ENCODE data around the gene ZDHHC17.

ZDHHC17 gene

GRCh38 chr12:76830436-76830835, 66.5 kb downstream of the ZDHHC17 start:
- no peak for DNase-seq

- DNase-seq: no peak
Measured at GRCh38 chr12:76836633-76837032, 72.7 kb downstream of the ZDHHC17 start.

- no peak for DNase-seq
Measured at GRCh38 chr12:76847260-76847659, 83.3 kb downstream of the ZDHHC17 start.

GRCh38 chr12:76848132-76848531, 84.2 kb downstream of the ZDHHC17 start:
- no peak for DNase-seq

GRCh38 chr12:76852106-76852505, 88.2 kb downstream of the ZDHHC17 start:
- no peak for DNase-seq

- no peak for DNase-seq
Measured at GRCh38 chr12:76855271-76855670, 91.4 kb downstream of the ZDHHC17 start.

GRCh38 chr12:76856018-76856644, 92.2 kb downstream of the ZDHHC17 start:
- no peak for DNase-seq

GRCh38 chr12:76859611-76860010, 95.7 kb downstream of the ZDHHC17 start:
- no peak for DNase-seq

GRCh38 chr12:76860256-76860655, 96.3 kb downstream of the ZDHHC17 start:
- DNase-seq: no peak

GRCh38 chr12:76863005-76863670, 99.2 kb downstream of the ZDHHC17 start:
- DNase-seq: no peak

GRCh38 chr12:76863837-76864236, 99.9 kb downstream of the ZDHHC17 start:
- no peak for DNase-seq

- DNase-seq: no peak
Measured at GRCh38 chr12:76864791-76865400, 101.0 kb downstream of the ZDHHC17 start.

GRCh38 chr12:76866151-76866567, 102.2 kb downstream of the ZDHHC17 start:
- DNase-seq: no peak

- DNase-seq: peak; percentile 56
Measured at GRCh38 chr12:76866726-76867125, 102.8 kb downstream of the ZDHHC17 start.

GRCh38 chr12:76871082-76871481, 107.2 kb downstream of the ZDHHC17 start:
- no peak for DNase-seq

- DNase-seq: no peak
Measured at GRCh38 chr12:76871742-76872141, 107.8 kb downstream of the ZDHHC17 start.

- no peak for DNase-seq
Measured at GRCh38 chr12:76872415-76872814, 108.5 kb downstream of the ZDHHC17 start.

GRCh38 chr12:76874027-76874426, 110.1 kb downstream of the ZDHHC17 start:
- no peak for DNase-seq

- no peak for DNase-seq
Measured at GRCh38 chr12:76874491-76875190, 110.7 kb downstream of the ZDHHC17 start.

- DNase-seq: no peak
Measured at GRCh38 chr12:76876696-76877229, 112.8 kb downstream of the ZDHHC17 start.

- DNase-seq: no peak
Measured at GRCh38 chr12:76878099-76878898, 114.4 kb downstream of the ZDHHC17 start.

- DNase-seq: peak; percentile 81
Measured at GRCh38 chr12:76878899-76879709, 115.2 kb downstream of the ZDHHC17 start, which contains the start of gene CSRP2. Gene CSRP2 (minus strand): TSS chr12:76879019. CDS start chr12:76866260, 12,759 bp downstream.

All from NCI-H1694 (cell line).